ENCODE results near the gene VPS13D.

The VPS13D gene

GRCh38 chr1:12333036-12333785 lies 103.4 kb downstream of the VPS13D start:
- H3K27ac ChIP-seq (ENCODE audit: poor library complexity, severe bottlenecking): no peak overlapping the region
- no peaks in the 10 kb centered on the region for H3K4me1 ChIP-seq (ENCODE audit: insufficient read depth, poor library complexity, severe bottlenecking)
- DNase-seq (ENCODE audit: low spot score): no peak
- TF ChIP-seq CTCF (IDR thresholded peaks at IDR 0.05; ENCODE audit: poor library complexity, severe bottlenecking): no peak
- H3K27me3 ChIP-seq (ENCODE audit: insufficient read depth, poor library complexity, severe bottlenecking): no peaks in the 10 kb centered on the region
- no peak overlapping the region for H3K4me3 ChIP-seq (ENCODE audit: severe bottlenecking)
- no peaks in the 10 kb centered on the region for H3K9me3 ChIP-seq (ENCODE audit: severe bottlenecking)
- H3K36me3 ChIP-seq (ENCODE audit: low read depth): peaks cover 74% of the 10 kb centered on the region
- ATAC-seq (ENCODE audit: low read depth): no peak

GRCh38 chr1:12335815-12336214 lies 106.0 kb downstream of the VPS13D start:
- ATAC-seq (ENCODE audit: low read depth): no peak
- TF ChIP-seq CTCF (IDR thresholded peaks at IDR 0.05; ENCODE audit: poor library complexity, severe bottlenecking): no peak
- Histone ChIP-seq H3K9me3 (ENCODE audit: severe bottlenecking) (no peaks in the 10 kb centered on the region), H3K27me3 (ENCODE audit: insufficient read depth, poor library complexity, severe bottlenecking) (no peaks in the 10 kb centered on the region), H3K27ac (ENCODE audit: poor library complexity, severe bottlenecking) (no peak overlapping the region), H3K36me3 (ENCODE audit: low read depth) (peaks cover 53% of the 10 kb centered on the region), H3K4me3 (ENCODE audit: severe bottlenecking) (no peak overlapping the region), H3K4me1 (ENCODE audit: insufficient read depth, poor library complexity, severe bottlenecking) (no peaks in the 10 kb centered on the region)
- DNase-seq (ENCODE audit: low spot score): no peak

- DNase-seq (ENCODE audit: low spot score): no peak
- Histone ChIP-seq H3K27ac (ENCODE audit: poor library complexity, severe bottlenecking) (no peak overlapping the region), H3K36me3 (ENCODE audit: low read depth) (peaks cover 52% of the 10 kb centered on the region), H3K4me1 (ENCODE audit: insufficient read depth, poor library complexity, severe bottlenecking) (no peaks in the 10 kb centered on the region), H3K4me3 (ENCODE audit: severe bottlenecking) (no peak overlapping the region), H3K27me3 (ENCODE audit: insufficient read depth, poor library complexity, severe bottlenecking) (no peaks in the 10 kb centered on the region), H3K9me3 (ENCODE audit: severe bottlenecking) (no peaks in the 10 kb centered on the region)
- TF ChIP-seq CTCF (IDR thresholded peaks at IDR 0.05; ENCODE audit: poor library complexity, severe bottlenecking): no peak
- ATAC-seq (ENCODE audit: low read depth): no peak
These were observed 106.6 kb downstream of the VPS13D start for GRCh38 chr1:12336413-12336812.

GRCh38 chr1:12338017-12338416 lies 108.2 kb downstream of the VPS13D start:
- Histone ChIP-seq H3K4me3 (ENCODE audit: severe bottlenecking) (no peak overlapping the region), H3K36me3 (ENCODE audit: low read depth) (peaks cover 53% of the 10 kb centered on the region), H3K27ac (ENCODE audit: poor library complexity, severe bottlenecking) (no peak overlapping the region), H3K27me3 (ENCODE audit: insufficient read depth, poor library complexity, severe bottlenecking) (no peaks in the 10 kb centered on the region), H3K9me3 (ENCODE audit: severe bottlenecking) (no peaks in the 10 kb centered on the region), H3K4me1 (ENCODE audit: insufficient read depth, poor library complexity, severe bottlenecking) (no peaks in the 10 kb centered on the region)
- no peak for TF ChIP-seq CTCF (IDR thresholded peaks at IDR 0.05; ENCODE audit: poor library complexity, severe bottlenecking)
- DNase-seq (ENCODE audit: low spot score): no peak
- ATAC-seq (ENCODE audit: low read depth): no peak

GRCh38 chr1:12338823-12339222 lies 109.0 kb downstream of the VPS13D start:
- no peak overlapping the region for H3K4me3 ChIP-seq (ENCODE audit: severe bottlenecking)
- H3K36me3 ChIP-seq (ENCODE audit: low read depth): peaks cover 53% of the 10 kb centered on the region
- H3K27ac ChIP-seq (ENCODE audit: poor library complexity, severe bottlenecking): no peak overlapping the region
- no peak for TF ChIP-seq CTCF (IDR thresholded peaks at IDR 0.05; ENCODE audit: poor library complexity, severe bottlenecking)
- DNase-seq (ENCODE audit: low spot score) (no peak), ATAC-seq (ENCODE audit: low read depth) (no peak)
- H3K9me3 ChIP-seq (ENCODE audit: severe bottlenecking): no peaks in the 10 kb centered on the region
- no peaks in the 10 kb centered on the region for H3K27me3 ChIP-seq (ENCODE audit: insufficient read depth, poor library complexity, severe bottlenecking)
- no peaks in the 10 kb centered on the region for H3K4me1 ChIP-seq (ENCODE audit: insufficient read depth, poor library complexity, severe bottlenecking)
